AG10803 (cell line): ENCODE measurements around the gene KCNAB1.

Source experiments
- DNase-seq: peaks from one replicate; pipeline ENCODE4 v3.0.0; 2010; ENCODE audit warnings: low read depth
- H3K4me3 ChIP-seq: 2 replicates; pipeline ENCODE4 v1.5.1; 2011; ENCODE audit warnings: mild to moderate bottlenecking, low read length, control low read depth
- TF ChIP-seq, protein P1 (sequence below): conservative IDR thresholded peaks from 2 replicates; pipeline ENCODE4 v1.5.1; 2011; ENCODE audit warnings: mild to moderate bottlenecking, low read length, control low read depth, inconsistent platforms

KCNAB1 gene

DNA sequence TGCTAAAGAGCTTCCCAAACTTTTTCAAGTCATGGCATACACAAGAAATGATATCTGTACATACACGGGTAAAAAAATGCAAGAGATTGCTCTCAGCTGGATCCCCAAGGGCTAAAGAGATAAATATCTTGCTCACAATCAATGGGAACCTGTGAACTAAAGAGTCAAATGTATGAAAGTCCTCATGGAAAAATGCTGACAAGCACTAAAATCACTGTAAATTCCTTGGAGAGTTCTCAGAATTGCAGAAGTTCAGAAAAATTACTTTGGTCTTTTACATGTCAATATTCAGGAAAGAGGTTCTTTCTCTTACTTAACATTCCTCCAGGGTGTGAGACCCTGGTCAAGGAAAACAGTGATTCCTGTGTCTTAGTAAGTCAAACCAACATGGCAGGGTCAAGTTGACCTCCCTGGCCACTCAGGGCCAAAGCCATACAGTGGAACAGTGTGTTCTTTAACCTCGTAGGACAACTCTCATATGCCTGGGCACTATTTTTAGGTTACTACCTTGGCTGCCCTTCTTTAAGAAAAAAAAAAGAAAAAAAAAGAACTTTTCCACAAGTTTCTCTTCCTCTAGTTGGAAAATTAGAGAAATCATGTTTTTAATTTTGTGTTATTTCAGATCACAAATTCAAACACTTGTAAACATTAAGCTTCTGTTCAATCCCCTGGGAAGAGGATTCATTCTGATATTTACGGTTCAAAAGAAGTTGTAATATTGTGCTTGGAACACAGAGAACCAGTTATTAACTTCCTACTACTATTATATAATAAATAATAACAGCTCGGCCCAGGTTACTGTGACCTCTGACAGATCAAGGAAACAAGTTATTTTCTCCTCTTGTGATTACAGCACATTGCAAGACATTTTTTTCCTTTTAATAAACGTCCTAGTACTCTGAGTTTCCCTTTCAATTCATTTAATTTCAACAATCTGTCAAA is 422.0 kb downstream of the KCNAB1 start:
- TF ChIP-seq, protein P1, sequence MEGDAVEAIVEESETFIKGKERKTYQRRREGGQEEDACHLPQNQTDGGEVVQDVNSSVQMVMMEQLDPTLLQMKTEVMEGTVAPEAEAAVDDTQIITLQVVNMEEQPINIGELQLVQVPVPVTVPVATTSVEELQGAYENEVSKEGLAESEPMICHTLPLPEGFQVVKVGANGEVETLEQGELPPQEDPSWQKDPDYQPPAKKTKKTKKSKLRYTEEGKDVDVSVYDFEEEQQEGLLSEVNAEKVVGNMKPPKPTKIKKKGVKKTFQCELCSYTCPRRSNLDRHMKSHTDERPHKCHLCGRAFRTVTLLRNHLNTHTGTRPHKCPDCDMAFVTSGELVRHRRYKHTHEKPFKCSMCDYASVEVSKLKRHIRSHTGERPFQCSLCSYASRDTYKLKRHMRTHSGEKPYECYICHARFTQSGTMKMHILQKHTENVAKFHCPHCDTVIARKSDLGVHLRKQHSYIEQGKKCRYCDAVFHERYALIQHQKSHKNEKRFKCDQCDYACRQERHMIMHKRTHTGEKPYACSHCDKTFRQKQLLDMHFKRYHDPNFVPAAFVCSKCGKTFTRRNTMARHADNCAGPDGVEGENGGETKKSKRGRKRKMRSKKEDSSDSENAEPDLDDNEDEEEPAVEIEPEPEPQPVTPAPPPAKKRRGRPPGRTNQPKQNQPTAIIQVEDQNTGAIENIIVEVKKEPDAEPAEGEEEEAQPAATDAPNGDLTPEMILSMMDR, result no peak
- no peak overlapping the region for H3K4me3 ChIP-seq
- DNase-seq, result no peak

DNA sequence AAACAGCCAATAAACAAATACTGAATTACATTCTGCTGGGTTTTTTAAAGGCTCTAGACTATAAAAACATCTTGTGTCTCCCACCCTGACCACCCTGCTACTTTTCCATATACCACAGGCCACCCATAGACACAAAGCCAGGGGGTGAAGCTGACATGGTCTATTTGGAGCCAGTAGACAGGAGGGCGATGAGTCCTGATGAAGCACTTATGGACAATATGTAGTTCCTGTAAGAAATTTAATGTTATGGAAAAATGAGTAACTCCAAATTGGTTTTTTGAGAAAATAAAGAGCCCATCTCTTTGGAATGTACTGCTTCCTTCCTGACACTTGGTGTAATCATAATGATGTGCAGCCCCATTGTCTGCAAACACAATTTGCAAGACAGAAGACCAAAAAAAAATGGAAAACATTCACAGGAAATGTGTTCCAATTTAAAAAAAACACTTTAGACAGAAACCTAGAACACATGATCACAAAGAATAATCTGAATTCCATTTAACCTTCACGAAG is 422.7 kb downstream of the KCNAB1 start:
- TF ChIP-seq, protein P1, result no peak
- no peak overlapping the region for H3K4me3 ChIP-seq
- no peak for DNase-seq

DNA sequence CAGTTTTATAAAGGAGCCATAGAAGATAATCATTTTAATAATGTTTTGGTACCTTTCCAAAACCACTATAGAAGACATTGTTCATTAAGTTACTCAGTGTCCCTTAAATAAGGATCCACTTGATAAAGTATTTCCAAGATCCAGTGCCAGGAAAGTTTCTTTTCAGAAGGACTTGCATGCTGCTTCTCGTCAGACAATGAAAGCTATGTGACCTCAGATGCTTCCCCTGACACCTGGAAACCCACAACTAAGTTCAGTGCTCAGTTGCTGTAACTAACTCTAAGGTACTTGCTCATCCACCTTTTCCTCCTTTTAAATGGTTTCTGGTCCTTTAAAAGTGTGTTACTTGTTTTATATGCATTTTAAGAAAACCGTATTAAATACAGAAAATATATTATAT is 427.3 kb downstream of the KCNAB1 start:
- TF ChIP-seq, protein P1, result no peak
- peak; percentile 41 for DNase-seq
- H3K4me3 ChIP-seq, result no peak overlapping the region

DNA sequence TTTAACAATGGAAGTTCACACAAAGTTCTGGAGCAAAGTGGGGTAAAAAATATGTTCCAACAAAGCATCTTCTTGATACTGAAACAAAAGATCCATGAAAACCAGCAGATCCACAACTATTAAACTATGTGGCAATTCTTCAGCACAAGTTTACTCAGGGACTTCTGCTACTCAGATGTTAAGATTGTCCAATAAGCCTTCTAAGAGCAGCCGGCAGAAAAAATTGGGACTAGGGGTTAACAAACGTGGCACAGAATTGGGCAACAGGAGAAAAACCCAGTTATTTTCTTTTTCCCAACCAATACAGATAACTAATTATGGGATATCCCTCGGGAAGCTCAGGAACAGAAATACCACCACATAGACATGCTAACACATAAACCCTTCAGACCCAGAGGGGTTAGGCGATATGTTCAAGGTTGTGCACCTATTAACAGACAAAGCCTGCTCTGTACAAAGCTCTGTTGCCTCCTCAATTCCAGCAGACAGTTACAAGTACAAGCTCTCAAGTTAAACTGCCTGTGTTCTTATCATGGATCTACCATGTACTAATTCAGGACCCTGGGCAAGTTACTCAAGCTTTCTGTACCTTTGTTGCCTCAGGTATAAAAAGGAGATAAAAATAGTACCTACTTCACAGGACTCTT is 427.8 kb downstream of the KCNAB1 start:
- no peak overlapping the region for H3K4me3 ChIP-seq
- TF ChIP-seq, protein P1, result no peak
- peak; percentile 44 for DNase-seq

- TF ChIP-seq, protein P1, result no peak
- H3K4me3 ChIP-seq, result no peak overlapping the region
- no peak for DNase-seq
Observed at GRCh38 chr3:156548902-156549301, 428.5 kb downstream of the KCNAB1 start.

GRCh38 chr3:156551261-156551660 is 430.9 kb downstream of the KCNAB1 start:
- peak; percentile 73 for DNase-seq
- H3K4me3 ChIP-seq, result peak overlapping the region; percentile 11
- TF ChIP-seq, protein P1, result no peak
